HepG2 (cell line): ENCODE results near the gene VARS1. TPM values are rescaled to one million over a fixed set of nuclear protein-coding genes. Genes with fewer than 3 reads are reported as not detected.

ENCODE experiments used
- ASH2L ChIP-seq: fragments of 300-600, 200-600 bp; sonication (generic); IDR thresholded peaks from 2 replicates; pipeline ENCODE4 v1.7.0; 2017; ENCODE audit warnings: low read depth, mild to moderate bottlenecking, moderate library complexity, mixed read lengths, low read length; ENCODE audit not compliant: insufficient read length
- ATF4 ChIP-seq, 2 experiments: fragments of 450-650 bp in 1 of 2; sonication (generic) in 1 of 2; formaldehyde crosslinking; IDR thresholded peaks; 2 replicates each; pipeline versions ENCODE4 v1.5.0 to v1.8.0; 2020 to 2022; ENCODE audit warnings: mild to moderate bottlenecking in 1 of 2, missing genetic modification reagents in 1 of 2
- CCAR2 ChIP-seq: fragments of 200-400 bp; formaldehyde crosslinking; optimal IDR thresholded peaks from 2 replicates; pipeline ENCODE3; 2018; ENCODE audit warnings: low read depth, mild to moderate bottlenecking, low read length, moderate library complexity
- DNMT3B ChIP-seq: conservative IDR thresholded peaks from 2 replicates; pipeline ENCODE4 v1.6.1; 2016; ENCODE audit warnings: missing biosample characterization, control low read depth
- DRAP1 ChIP-seq: IDR thresholded peaks from 2 replicates; pipeline ENCODE4 v1.6.1; 2016; ENCODE audit warnings: missing genetic modification reagents, missing compliant biosample characterization
- GABPB1 ChIP-seq: IDR thresholded peaks from 2 replicates; pipeline ENCODE4 v1.6.1; 2016; ENCODE audit warnings: mild to moderate bottlenecking, missing genetic modification reagents, moderate library complexity, missing compliant biosample characterization
- GATAD1 ChIP-seq: IDR thresholded peaks from 2 replicates; pipeline ENCODE4 v1.6.1; 2016; ENCODE audit warnings: missing genetic modification reagents, missing compliant biosample characterization
- HES4 ChIP-seq: sonication (generic); formaldehyde crosslinking; IDR thresholded peaks from 2 replicates; pipeline ENCODE4 v1.9.0; 2021; ENCODE audit warnings: mild to moderate bottlenecking, missing genetic modification reagents, borderline replicate concordance
- HOXD1 ChIP-seq: sonication (generic); formaldehyde crosslinking; IDR thresholded peaks from 2 replicates; pipeline ENCODE4 v1.5.0; 2020; ENCODE audit warnings: missing genetic modification reagents
- MEIS2 ChIP-seq: sonication (generic); formaldehyde crosslinking; IDR thresholded peaks from 2 replicates; pipeline ENCODE4 v1.9.0; 2021; ENCODE audit warnings: mild to moderate bottlenecking, missing genetic modification reagents
- SOX5 ChIP-seq: IDR thresholded peaks from 2 replicates; pipeline ENCODE4 v1.6.1; 2016; ENCODE audit warnings: borderline replicate concordance
- THAP7 ChIP-seq: sonication (generic); formaldehyde crosslinking; IDR thresholded peaks from 2 replicates; pipeline ENCODE4 v1.8.1; 2023; ENCODE audit warnings: mild to moderate bottlenecking, missing genetic modification reagents
- ZNF441 ChIP-seq: sonication (generic); formaldehyde crosslinking; IDR thresholded peaks from 2 replicates; pipeline ENCODE4 v1.7.0; 2021; ENCODE audit warnings: missing genetic modification reagents, borderline replicate concordance
- ZNF574 ChIP-seq: sonication (generic); formaldehyde crosslinking; IDR thresholded peaks from 2 replicates; pipeline ENCODE4 v1.4.0; 2020; ENCODE audit warnings: missing genetic modification reagents
- ZNF784 ChIP-seq: sonication (generic); formaldehyde crosslinking; IDR thresholded peaks from 2 replicates; pipeline ENCODE4 v1.5.1; 2020; ENCODE audit warnings: missing genetic modification reagents, mild to moderate bottlenecking, borderline replicate concordance
- ZSCAN31 ChIP-seq: sonication (generic); formaldehyde crosslinking; IDR thresholded peaks from 2 replicates; pipeline ENCODE4 v1.5.0; 2020; ENCODE audit warnings: low read depth, mild to moderate bottlenecking, missing genetic modification reagents
- ZSCAN5A ChIP-seq: sonication (generic); formaldehyde crosslinking; IDR thresholded peaks from 2 replicates; pipeline ENCODE4 v1.8.0; 2022; ENCODE audit warnings: mild to moderate bottlenecking, missing genetic modification reagents, borderline replicate concordance
- polyA plus RNA-seq, 8 experiments: library from polyadenylated mRNA; depleted of rRNA in 3 of 8; stranded (reverse) in 7 of 8; unstranded in 1 of 8; fragments of >200 nt; fragmentation: Illumina TruSeq in 4 of 8; extraction: Trizol in 4 of 8; gene quantifications; 2 replicates each; pipeline versions ENCODE4 v1.2.1 to v1.2.3, GENCODE V29; 2011 to 2016; ENCODE audit warnings: low read depth in 4 of 8, missing spikeins in 1 of 8, mixed read lengths in 1 of 8; ENCODE audit not compliant: insufficient read depth in 1 of 8
- total RNA-seq, 5 experiments: library from RNA; depleted of rRNA; stranded (reverse); fragments of >200 nt; fragmentation: Illumina TruSeq; extraction: Trizol; gene quantifications; 2 replicates each; pipeline ENCODE4 v1.2.3, GENCODE V29; 2016; ENCODE audit warnings: low read depth in 1 of 5

Gene VARS1
- total and polyA plus RNA-seq, 2 of the 13 experiments (the other 11 are each of a cell fraction or from before 2014, with no cell fraction given): 14.7 to 56.1 TPM

GRCh38 chr6:31815025-31815838 is 19.7 kb upstream of the VARS1 start, which contains the start of the genes HSPA1A and HSPA1L (continued):
- TF ChIP-seq ASH2L (peak; percentile 14), ZNF441 (CRISPR knock-in tag) (peak; percentile 34; the same call in 1 of the 2 replicates), SOX5 (peak; percentile 17; the same call in 1 of the 2 replicates), ZSCAN5A (CRISPR knock-in tag) (peak; percentile 59; the same call in 1 of the 2 replicates), CCAR2 (no peak), ZSCAN31 (CRISPR knock-in tag) (peak; percentile 57; the same call in 1 of the 2 replicates), THAP7 (0 out of 2 replicates have a peak, but pooled peaks have one; percentile 44), GABPB1 (peak; percentile 79), ZNF784 (CRISPR knock-in tag) (0 out of 2 replicates have a peak, but pooled peaks have one; percentile 27), MEIS2 (CRISPR knock-in tag) (peak; percentile 14; the same call in 1 of the 2 replicates), DRAP1 (CRISPR knock-in tag) (peak; percentile 98), HES4 (CRISPR knock-in tag) (0 out of 2 replicates have a peak, but pooled peaks have one; percentile 56), ZNF574 (CRISPR knock-in tag) (peak; percentile 62), GATAD1 (peak; percentile 52), ATF4 (CRISPR knock-in tag; IDR thresholded peaks at IDR 0.05) (peak in 1 of 2 experiments; percentile 29; a peak in 1 of 4 replicates), DNMT3B (peak; percentile 94; the same call in 1 of the 2 replicates), HOXD1 (CRISPR knock-in tag) (peak; percentile 76; the same call in 1 of the 2 replicates)
